GM06990 (cell line): ENCODE measurements around the gene NCOR1.

Experiments
- DNase-seq: peaks from one replicate; pipeline ENCODE4 v3.0.0-alpha.2; 2011; ENCODE audit not compliant: insufficient read length; ENCODE audit errors: extremely low read depth
- H3K27me3 ChIP-seq: replicated peaks from 2 replicates; pipeline ENCODE4 v1.6.0; 2011; ENCODE audit warnings: low read length; ENCODE audit not compliant: control insufficient read depth, insufficient read depth
- H3K36me3 ChIP-seq: 2 replicates; pipeline ENCODE4 v1.5.1; 2011; ENCODE audit warnings: low read length; ENCODE audit not compliant: control insufficient read depth, insufficient read depth
- H3K4me3 ChIP-seq: replicated peaks from 2 replicates; pipeline ENCODE4 v1.5.1; 2011; ENCODE audit warnings: low read depth, mild to moderate bottlenecking, control low read depth, low read length
- CTCF ChIP-seq: IDR thresholded peaks from 2 replicates; pipeline ENCODE4 v1.5.1; 2011; ENCODE audit warnings: low read length, control low read depth, mild to moderate bottlenecking, inconsistent platforms; ENCODE audit not compliant: insufficient read depth, poor library complexity, severe bottlenecking

NCOR1 gene

GRCh38 chr17:16101440-16101839 is 113.9 kb downstream of the NCOR1 start:
- no peak for DNase-seq
- Histone ChIP-seq H3K27me3 (no peaks in the 10 kb centered on the region), H3K4me3 (no peak overlapping the region), H3K36me3 (peaks cover 8% of the 10 kb centered on the region)
- TF ChIP-seq CTCF: no peak

- TF ChIP-seq CTCF: no peak
- Histone ChIP-seq H3K36me3 (peaks cover 8% of the 10 kb centered on the region), H3K27me3 (no peaks in the 10 kb centered on the region), H3K4me3 (no peak overlapping the region)
- no peak for DNase-seq
Observed at GRCh38 chr17:16100737-16101400, 114.5 kb downstream of the NCOR1 start.

GRCh38 chr17:16091773-16092172 is 123.6 kb downstream of the NCOR1 start:
- H3K27me3 ChIP-seq: no peaks in the 10 kb centered on the region
- no peak overlapping the region for H3K4me3 ChIP-seq
- TF ChIP-seq CTCF: no peak
- H3K36me3 ChIP-seq: peaks cover 2% of the 10 kb centered on the region; the same call in 1 of the 2 replicates
- no peak for DNase-seq

- Histone ChIP-seq H3K27me3 (no peaks in the 10 kb centered on the region), H3K4me3 (no peak overlapping the region), H3K36me3 (peaks cover 2% of the 10 kb centered on the region)
- DNase-seq: no peak
- TF ChIP-seq CTCF: no peak
Observed at GRCh38 chr17:16086957-16087356, 128.4 kb downstream of the NCOR1 start.

- no peak overlapping the region for H3K4me3 ChIP-seq
- no peaks in the 10 kb centered on the region for H3K27me3 ChIP-seq
- TF ChIP-seq CTCF: no peak
- peaks cover 3% of the 10 kb centered on the region for H3K36me3 ChIP-seq
- DNase-seq: no peak
Observed at GRCh38 chr17:16085066-16085699, 130.2 kb downstream of the NCOR1 start.

GRCh38 chr17:16083223-16083622 is 132.1 kb downstream of the NCOR1 start:
- Histone ChIP-seq H3K4me3 (no peak overlapping the region), H3K27me3 (no peaks in the 10 kb centered on the region), H3K36me3 (peaks cover 7% of the 10 kb centered on the region)
- no peak for TF ChIP-seq CTCF
- no peak for DNase-seq
